NCI-H2107 treated with DMSO at 0.1 percent for 48 hours (cell line): ENCODE measurements around the gene CAMK1.

Source experiments
- DNase-seq: peaks from one replicate; lab custom pipeline; 2025; ENCODE audit not compliant: unreplicated experiment; lab: John Stamatoyannopoulos, UW

Gene CAMK1

GRCh38 chr3:9793161-9793781 lies 23.5 kb upstream of the CAMK1 start:
- DNase-seq = no peak

DNA sequence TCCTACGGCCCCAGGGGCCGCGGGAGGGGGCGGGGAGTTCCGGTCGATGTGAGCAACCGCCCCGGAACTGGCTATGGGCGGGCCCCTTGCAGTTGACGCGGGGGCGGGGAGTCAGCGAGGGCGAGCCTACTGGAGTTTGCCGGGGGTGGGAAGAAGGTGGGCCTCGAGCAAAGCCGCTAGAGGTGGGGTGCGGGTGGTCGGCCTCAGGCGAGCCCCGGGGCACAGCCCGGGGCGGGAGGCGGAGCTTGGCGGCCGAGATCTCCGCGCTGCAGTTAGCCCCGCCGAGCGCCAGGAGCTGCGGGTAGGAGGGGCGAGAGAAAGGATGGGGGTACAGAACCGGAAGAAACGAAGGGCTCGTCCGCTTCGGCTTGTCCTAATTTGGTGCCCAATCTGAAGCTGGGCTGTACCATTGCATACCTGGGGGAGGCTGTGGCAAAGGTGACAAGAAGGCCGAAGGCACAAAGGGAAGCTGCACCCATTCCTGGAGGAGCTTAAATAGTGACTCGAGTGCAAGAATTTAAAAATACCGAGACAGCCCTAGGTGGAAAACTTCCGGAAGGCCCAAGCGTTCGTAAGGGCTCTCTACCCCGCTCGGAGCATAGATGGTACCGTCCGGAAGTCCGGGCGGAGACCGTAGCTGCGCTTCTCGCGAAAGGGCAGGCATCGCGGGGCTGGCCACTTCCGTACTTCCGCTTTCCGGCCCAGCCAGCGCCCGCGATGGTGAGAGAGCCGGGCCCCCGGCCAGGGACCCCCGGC lies 22.8 kb upstream of the CAMK1 start, which contains the start of the genes ARPC4 and TADA3:
TSS of gene ARPC4 (plus strand) at position 678 of the 756 bp plus-strand sequence. CDS start at position 718, 40 bp downstream.
TSS of gene TADA3 (minus strand) at position 69 of the 756 bp plus-strand sequence. CDS start 1,007 bp downstream, outside the sequence.
- DNase-seq = peak; percentile 83

DNA sequence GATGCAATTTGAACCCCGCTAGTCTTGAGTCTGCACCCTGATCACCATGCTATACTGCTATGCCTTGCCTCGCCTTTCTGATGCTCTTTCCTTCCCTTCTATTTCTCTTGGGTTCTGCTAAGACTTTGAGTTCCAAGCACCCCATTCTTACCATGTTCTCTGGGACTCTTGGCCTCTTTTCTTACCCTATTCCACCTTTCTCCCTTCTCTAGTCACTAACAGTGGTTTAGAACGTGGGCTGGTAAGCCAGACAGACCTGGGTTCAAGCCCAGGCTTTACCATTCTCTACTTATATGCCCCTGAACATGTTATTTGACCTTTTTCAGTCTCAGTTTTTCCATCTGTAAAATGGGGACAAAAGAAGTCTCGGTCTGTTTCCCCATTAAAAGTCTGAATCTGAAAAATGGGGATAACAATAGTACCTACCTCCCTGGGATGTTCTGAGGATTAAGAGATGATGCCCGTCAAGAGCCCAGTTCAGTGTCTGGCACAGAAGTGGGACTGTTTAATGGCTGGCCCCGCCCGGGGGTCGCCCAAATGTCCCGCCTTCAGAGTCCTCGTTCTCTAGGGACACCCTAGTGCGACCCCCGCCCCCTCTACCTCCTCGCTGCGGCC lies 22.1 kb upstream of the CAMK1 start:
- no peak for DNase-seq

DNA sequence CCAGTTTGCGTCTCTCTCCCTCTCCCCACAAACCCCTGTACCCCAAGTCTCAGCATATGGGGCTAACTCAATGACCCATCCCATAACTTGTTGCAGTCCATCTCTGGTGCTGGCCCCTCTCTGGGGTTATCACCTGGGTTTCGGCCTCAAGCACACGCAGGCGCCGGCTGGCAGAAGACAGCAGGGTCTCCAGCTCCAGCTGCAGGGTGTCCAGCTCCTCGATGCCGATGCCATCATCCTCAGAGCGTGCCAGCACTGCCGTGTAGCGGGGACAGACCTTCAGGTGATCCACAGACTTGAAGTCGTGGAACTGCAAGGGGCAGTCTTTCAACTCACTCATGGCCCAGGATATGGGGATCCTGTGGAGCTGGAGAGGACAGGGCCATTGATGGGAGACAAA lies 21.4 kb upstream of the CAMK1 start:
- no peak for DNase-seq

- DNase-seq = no peak
These were observed 18.0 kb upstream of the CAMK1 start for GRCh38 chr3:9787714-9788113.

DNA sequence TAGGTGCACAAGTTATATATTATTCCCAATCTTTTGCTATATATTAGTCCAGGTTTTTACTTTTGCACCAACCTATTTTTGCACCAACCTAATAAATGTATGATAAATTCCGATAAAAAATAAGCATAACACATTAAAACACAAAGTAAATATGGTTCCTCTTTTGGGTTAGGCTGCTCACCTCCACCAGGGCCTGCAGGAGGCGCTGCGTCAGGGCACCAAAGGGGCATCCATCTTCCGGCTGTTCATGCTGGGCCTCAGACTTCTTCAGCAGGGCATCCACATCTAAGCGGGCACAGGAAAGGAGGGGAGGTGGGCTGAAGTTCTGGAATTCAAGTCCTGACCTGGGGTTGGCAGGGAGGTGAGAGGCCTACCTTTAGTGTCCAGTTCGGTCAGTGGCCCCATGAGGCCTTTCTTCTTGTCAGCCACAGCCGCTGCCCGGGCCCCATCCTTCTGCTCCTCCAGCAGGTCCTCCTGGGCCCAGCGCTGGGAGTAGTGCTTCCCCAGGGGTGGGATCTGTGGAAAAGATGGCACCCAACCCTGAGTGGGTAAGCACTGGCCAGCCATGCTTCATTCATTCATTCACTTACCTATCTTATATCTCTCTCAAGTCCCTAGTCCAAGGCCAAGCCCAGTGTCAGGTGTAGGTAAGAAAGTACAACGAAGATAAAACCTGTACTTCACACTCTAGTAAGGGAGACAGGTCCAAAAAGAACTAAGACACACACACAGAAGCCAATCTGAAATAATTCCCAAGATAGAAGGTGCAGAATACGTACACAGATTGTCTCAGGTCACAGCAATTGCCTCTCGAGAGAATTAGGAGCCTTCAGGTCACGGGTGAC lies 17.3 kb upstream of the CAMK1 start:
- DNase-seq = no peak

DNA sequence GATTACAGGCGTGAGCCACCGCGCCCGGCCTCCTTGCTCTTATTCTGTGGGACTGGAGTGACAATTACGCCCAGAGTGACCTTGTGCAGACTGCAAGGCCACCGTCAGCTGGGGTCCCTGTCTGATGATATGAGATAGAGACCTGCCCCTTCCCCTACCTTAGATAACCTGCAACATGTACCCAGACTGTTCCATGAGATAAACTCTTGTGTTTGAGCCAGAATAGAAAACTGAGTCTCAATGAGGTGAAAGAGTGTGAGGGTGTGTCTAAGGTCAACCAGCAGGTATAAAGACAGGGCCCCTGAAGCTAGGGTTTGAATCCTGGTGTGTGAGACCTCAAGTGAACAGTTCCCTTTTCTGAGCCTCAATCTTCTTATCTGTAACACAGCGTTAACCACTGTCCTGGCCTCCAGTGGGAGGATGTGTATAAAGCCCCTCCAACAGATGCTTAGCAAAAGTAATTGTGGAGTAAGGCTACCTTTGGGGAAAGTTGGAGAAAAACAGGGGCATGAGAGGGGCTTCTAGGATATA lies 16.5 kb upstream of the CAMK1 start:
- no peak for DNase-seq

DNA sequence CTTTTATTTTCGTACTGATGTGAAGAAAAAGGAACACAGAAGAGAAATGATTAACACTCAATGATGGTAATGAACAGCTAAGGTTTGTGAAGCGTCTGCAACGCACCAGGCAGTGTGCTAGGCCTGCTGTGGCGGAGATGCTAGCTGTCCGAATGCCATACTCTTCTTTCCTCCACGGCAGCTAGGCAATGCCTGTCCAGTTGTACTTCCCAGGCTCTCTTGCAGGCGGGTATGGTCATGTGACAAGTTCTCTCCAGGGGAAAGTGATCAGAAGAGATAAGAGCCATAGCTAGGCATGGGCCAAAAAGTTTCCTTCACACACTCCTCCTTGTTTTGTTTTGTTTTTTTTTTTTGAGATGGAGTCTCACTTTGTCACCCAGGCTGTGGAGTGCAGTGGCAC lies 15.9 kb upstream of the CAMK1 start:
- no peak for DNase-seq

- no peak for DNase-seq
These were observed 15.2 kb upstream of the CAMK1 start for GRCh38 chr3:9784965-9785364.

- DNase-seq = no peak
These were observed 14.2 kb upstream of the CAMK1 start for GRCh38 chr3:9783954-9784353.

- no peak for DNase-seq
These were observed 13.0 kb upstream of the CAMK1 start for GRCh38 chr3:9782770-9783169.

DNA sequence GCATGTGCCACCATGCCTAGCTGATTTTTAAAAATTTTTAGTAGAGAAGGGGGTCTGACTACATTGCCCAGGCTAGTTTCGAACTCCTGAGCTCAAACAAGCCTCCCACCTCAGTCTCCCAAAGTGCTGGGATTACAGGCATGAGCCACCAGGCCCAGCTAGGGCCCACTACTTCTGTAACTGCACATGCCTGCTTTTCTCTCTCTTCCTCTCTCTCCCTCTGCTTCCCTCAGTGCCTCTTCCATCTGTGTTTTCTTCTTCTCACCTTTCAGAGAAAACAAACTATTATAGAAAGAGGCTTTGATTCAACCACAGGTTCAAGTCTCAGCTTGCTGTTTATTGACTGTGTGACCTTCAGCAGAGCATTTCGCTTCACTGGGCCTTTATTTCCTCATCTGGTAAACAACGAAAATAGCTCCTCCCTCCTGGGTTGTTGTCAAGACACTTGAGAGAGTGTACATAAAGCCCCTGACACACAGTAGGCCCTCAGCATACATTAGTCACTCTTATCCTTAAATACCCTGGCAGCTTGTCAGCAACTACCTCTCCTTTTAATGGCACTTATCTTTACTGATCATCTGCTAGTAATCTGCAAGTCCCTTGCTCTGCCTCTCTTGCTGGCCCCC lies 12.3 kb upstream of the CAMK1 start:
- peak; percentile 48 for DNase-seq

DNA sequence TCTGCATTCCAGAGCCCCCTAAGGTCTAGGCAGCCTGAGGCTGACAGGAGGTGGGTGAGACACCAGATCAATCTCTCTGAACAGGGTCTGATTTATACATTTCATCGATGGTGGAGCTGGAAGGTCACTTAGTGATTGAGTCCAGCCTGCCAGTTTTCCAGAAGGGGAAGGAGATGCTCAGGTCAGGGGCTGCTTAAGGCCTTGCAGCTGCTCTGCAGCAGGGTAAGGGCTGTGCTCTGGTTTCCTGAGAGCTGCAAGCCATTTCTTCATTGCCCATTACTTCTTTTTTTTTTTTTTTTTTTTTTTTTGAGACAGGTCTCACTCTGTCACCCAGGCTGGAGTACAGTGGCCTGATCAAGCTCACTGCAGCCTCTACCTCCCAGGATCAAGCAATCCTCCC lies 11.8 kb upstream of the CAMK1 start:
- no peak for DNase-seq

DNA sequence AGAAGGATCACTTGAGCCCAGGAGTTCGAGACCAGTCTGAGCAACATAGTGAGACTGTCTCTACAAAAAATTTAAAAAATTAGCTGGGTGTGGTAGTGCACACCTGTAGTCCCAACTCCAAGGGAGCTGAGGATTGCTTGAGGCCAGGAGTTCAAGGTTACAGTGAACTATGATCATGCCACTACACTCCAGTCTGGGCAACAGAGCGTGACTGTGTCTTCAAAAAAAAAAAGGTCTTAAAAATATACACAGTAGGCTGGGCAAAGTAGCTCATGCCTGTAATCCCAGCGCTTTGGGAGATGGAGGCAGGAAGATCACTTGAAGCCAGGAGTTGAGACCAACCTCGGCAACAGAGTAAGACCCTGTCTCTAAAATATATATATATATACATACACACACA lies 11.2 kb upstream of the CAMK1 start:
- no peak for DNase-seq

DNA sequence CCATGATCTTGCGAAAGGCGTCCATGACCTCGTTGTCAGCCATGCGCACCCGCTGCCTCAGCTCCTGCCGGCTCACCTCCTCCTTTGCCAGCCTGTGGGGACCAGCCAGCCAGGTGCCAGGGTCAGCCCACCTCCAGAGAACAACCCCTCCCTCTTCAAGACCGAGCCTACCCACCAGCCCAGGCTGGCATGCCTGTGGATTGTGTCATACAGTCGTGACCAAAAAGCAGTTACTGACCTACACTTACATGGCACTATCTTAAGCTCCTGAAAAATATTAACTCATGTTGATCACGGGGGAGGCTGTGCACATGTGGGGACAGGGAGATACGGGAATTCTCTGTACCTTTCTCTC lies 10.7 kb upstream of the CAMK1 start:
- no peak for DNase-seq

DNA sequence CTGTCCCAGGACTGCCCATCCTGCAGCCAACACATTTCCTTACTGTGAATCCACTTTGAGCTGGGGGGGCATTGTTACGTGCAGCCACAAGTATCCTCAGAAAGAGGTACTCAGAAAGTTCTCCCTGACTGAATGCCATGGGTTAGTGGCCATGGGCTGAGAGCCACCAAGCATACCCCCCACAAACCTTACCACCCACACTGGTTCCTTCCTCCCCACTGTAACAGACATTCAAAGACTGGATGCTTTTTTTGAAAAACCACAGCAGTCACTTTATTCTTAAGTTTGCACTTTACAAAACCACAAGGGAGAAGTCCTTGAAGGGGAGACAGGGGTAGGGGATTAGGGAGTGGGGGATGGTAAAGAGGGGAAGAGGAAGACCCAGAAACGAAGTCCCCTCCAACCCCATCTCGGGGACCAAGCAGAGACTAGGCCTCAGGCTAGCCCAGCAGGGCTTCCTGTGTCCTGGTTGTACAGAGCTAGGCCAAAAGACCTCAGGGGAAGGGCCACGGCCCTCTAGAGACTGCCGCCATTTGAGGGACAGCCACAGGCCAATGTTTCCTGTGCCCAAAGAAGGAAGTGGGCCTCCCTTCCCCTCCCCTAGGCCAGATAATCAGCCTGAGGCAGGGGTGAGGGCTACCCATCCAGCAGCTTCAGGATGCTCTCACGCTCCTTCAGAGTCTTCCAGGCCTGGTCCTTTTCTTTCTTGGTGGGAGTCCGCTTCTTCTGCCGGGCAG lies 10.1 kb upstream of the CAMK1 start:
- DNase-seq = no peak

- no peak for DNase-seq
These were observed 9.4 kb upstream of the CAMK1 start for GRCh38 chr3:9779075-9779593.

DNA sequence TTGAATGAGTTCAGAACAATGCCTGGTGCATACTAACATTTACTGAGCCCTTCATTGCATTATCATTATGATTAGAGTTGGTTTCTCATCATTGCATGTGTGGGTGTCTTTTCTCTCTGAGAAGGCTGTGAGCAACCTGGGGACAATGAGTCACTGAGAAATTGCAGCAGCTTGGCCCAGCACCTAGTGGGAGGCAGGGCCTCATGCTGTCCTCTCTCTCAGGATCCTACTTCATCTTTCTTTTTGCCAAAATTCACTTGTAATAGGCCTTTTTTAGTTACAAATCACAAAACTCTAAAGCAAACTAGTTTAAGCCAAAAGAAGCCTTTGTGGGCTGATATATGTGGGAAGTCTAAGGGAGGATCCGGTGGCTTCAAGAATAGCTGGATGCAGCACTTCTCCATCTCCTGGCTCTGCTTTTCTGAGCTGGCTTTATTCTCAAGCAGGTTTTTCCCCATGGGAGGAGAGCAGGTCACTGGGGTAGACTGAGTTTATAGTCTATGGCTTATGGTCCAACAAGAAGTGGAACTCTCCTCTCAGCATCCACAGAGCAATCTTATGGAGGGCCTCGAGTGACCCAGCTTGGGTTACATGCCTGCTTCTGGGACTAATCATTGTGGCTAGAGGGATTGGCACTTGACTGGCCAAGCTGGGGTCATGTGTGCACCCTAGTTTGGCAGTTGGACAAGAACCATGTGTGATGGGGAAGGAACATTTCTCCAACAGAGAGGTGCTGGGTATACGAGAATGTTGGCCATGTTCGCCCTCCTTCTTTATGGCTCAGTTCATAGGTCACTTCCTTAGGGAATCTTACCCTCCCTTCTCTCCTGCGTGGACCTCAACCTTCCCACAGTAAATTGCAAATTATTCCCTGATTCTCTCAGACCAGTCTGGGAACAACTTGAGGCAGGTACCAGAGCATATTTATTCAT lies 8.7 kb upstream of the CAMK1 start:
- DNase-seq = no peak

- DNase-seq = no peak
These were observed 7.9 kb upstream of the CAMK1 start for GRCh38 chr3:9777694-9778021.
